A549 (cell line): Measurements from ENCODE around the gene PEX7. TPM values are rescaled to one million over a fixed set of nuclear protein-coding genes. Genes with fewer than 3 reads are reported as not detected.

Experiments used
- ATAC-seq, 2 experiments: fragments of 200-7000 bp in 1 of 2; fragments of >200 bp in 1 of 2; cut with Nextera tagmentation in 1 of 2; cut with Tn5 transposase in 1 of 2; 3 replicates each; pipeline versions ENCODE4 v1.8.0 to v1.9.1; 2018 to 2020; ENCODE audit warnings: mild to moderate bottlenecking in 1 of 2, moderate library complexity in 1 of 2
- CTCF ChIA-PET: fragments of 300-600 bp; sonication (Branson Sonifier 250); formaldehyde crosslinking; extraction: SDS; loops from one replicate; lab custom pipeline; 2021; ENCODE audit warnings: antibody characterized with exemption, inconsistent platforms; lab: Yijun Ruan, JAX
- POLR2A ChIA-PET: fragments of 350-600 bp; formaldehyde crosslinking; extraction: SDS; loops from one replicate; lab custom pipeline; 2021; ENCODE audit warnings: antibody characterized with exemption, inconsistent platforms; lab: Yijun Ruan, JAX
- DNase-seq, 2 experiments: peaks; one replicate each; pipeline versions ENCODE4 v3.0.0 to v3.0.0-alpha.2; 2011 to 2016; ENCODE audit warnings: low read depth in 1 of 2, low spot score in 1 of 2
- FAIRE-seq: peaks from 2 replicates; lab custom pipeline; 2011; peaks lifted over from hg19 to GRCh38; lab: Jason Lieb, UNC
- H3K27ac ChIP-seq, 2 experiments: fragments of >200 bp; sonication (Bioruptor Twin); formaldehyde crosslinking; 3 replicates each; pipeline ENCODE4 v1.5.1; 2016 to 2017
- H3K4me1 ChIP-seq: fragments of >200 bp; sonication (Bioruptor Twin); formaldehyde crosslinking; 3 replicates; pipeline ENCODE4 v1.6.1; 2016
- H3K4me2 ChIP-seq: fragments of >200 bp; sonication (Bioruptor Twin); formaldehyde crosslinking; 3 replicates; pipeline ENCODE4 v1.6.1; 2016
- H3K4me3 ChIP-seq: fragments of >200 bp; sonication (Bioruptor Twin); formaldehyde crosslinking; 3 replicates; pipeline ENCODE4 v1.5.1; 2016
- H3K9me3 ChIP-seq: fragments of >200 bp; sonication (Bioruptor Twin); formaldehyde crosslinking; 3 replicates; pipeline ENCODE4 v1.6.1; 2016
- BHLHE40 ChIP-seq: IDR thresholded peaks from 2 replicates; pipeline ENCODE4 v1.6.1; 2012; ENCODE audit warnings: low read depth, low read length, inconsistent platforms
- EHF ChIP-seq: fragments of 250-450 bp; sonication (Bioruptor Pico); IDR thresholded peaks from 2 replicates; pipeline ENCODE4 v1.5.0; 2020; ENCODE audit warnings: mild to moderate bottlenecking
- FOSL2 ChIP-seq, 2 experiments: fragments of 450-650 bp in 1 of 2; fragments of >200 bp in 1 of 2; sonication (Bioruptor Twin) in 1 of 2; formaldehyde crosslinking; IDR thresholded peaks; 2 replicates each; pipeline versions ENCODE4 v1.5.0 to v1.6.1; 2016 to 2020; ENCODE audit warnings: mild to moderate bottlenecking in 1 of 2, moderate library complexity in 1 of 2
- FOXS1 ChIP-seq: fragments of 250-450 bp; sonication (Bioruptor Pico); IDR thresholded peaks from 2 replicates; pipeline ENCODE4 v1.5.0; 2020; ENCODE audit warnings: mild to moderate bottlenecking, moderate library complexity
- HEYL ChIP-seq: fragments of 250-450 bp; sonication (Bioruptor Pico); IDR thresholded peaks from 2 replicates; pipeline ENCODE4 v1.8.0; 2021; ENCODE audit warnings: mild to moderate bottlenecking, moderate library complexity
- HOXB13 ChIP-seq: fragments of 250-450 bp; sonication (Bioruptor Pico); IDR thresholded peaks from 2 replicates; pipeline ENCODE4 v1.5.0; 2020; ENCODE audit warnings: low read depth, mild to moderate bottlenecking, moderate library complexity
- HOXB5 ChIP-seq: fragments of 250-450 bp; sonication (Bioruptor Pico); IDR thresholded peaks from 2 replicates; pipeline ENCODE4 v1.5.0; 2020; ENCODE audit warnings: mild to moderate bottlenecking, moderate library complexity
- JUNB ChIP-seq: fragments of >200 bp; sonication (Bioruptor Twin); formaldehyde crosslinking; IDR thresholded peaks from 2 replicates; pipeline ENCODE4 v1.6.1; 2016
- MAFK ChIP-seq: fragments of 450-650 bp; IDR thresholded peaks from 2 replicates; pipeline ENCODE4 v1.6.1; 2014; ENCODE audit not compliant: partially characterized antibody
- NR3C1 ChIP-seq: fragments of >200 bp; sonication (Bioruptor Twin); formaldehyde crosslinking; IDR thresholded peaks from 3 replicates; pipeline ENCODE4 v1.6.1; 2017
- RARB ChIP-seq: fragments of 250-450 bp; sonication (Bioruptor Pico); IDR thresholded peaks from 2 replicates; pipeline ENCODE4 v1.8.0; 2021; ENCODE audit warnings: mild to moderate bottlenecking, moderate library complexity
- RCOR1 ChIP-seq: fragments of 150-350 bp; IDR thresholded peaks from 2 replicates; pipeline ENCODE4 v1.6.1; 2014; ENCODE audit warnings: antibody characterized with exemption, low read length, low read depth
- REST ChIP-seq: fragments of 200-600 bp; sonication (generic); IDR thresholded peaks from 2 replicates; pipeline ENCODE4 v1.6.1; 2016; ENCODE audit warnings: antibody characterized with exemption, mild to moderate bottlenecking, moderate library complexity
- RFX5 ChIP-seq: fragments of 450-650 bp; IDR thresholded peaks from 2 replicates; pipeline ENCODE4 v1.7.1; 2014; ENCODE audit warnings: antibody characterized with exemption, mild to moderate bottlenecking, moderate library complexity
- RNF2 ChIP-seq: fragments of 200-600 bp; sonication (generic); IDR thresholded peaks from 2 replicates; pipeline ENCODE4 v1.6.1; 2016; ENCODE audit warnings: low read depth, mild to moderate bottlenecking, antibody characterized with exemption, moderate library complexity, borderline replicate concordance
- SMC3 ChIP-seq: fragments of >200 bp; sonication (Bioruptor Twin); formaldehyde crosslinking; IDR thresholded peaks from 3 replicates; pipeline ENCODE4 v1.6.1; 2018; ENCODE audit warnings: inconsistent platforms
- USF2 ChIP-seq: fragments of 450-650 bp; IDR thresholded peaks from 2 replicates; pipeline ENCODE4 v1.6.1; 2014; ENCODE audit warnings: antibody characterized with exemption
- ZC3H11A ChIP-seq: fragments of 450-650 bp; IDR thresholded peaks from 2 replicates; pipeline ENCODE4 v1.6.1; 2014; ENCODE audit warnings: antibody characterized with exemption, mild to moderate bottlenecking
- ZFP36 ChIP-seq: fragments of 450-650 bp; IDR thresholded peaks from 2 replicates; pipeline ENCODE4 v1.6.1; 2014; ENCODE audit warnings: borderline replicate concordance; ENCODE audit not compliant: partially characterized antibody
- ZSCAN20 ChIP-seq: fragments of 250-450 bp; sonication (Bioruptor Pico); IDR thresholded peaks from 2 replicates; pipeline ENCODE4 v1.8.0; 2022; ENCODE audit warnings: mild to moderate bottlenecking, moderate library complexity
- WGBS: methylation state at CpG from one replicate; pipeline ENCODE4 v1.1.6; 2017; ENCODE audit errors: missing lambda C conversion rate; 5-methylcytosine and 5-hydroxymethylcytosine counted together
- polyA plus RNA-seq, 4 experiments: library from polyadenylated mRNA; depleted of rRNA in 3 of 4; stranded (reverse); fragments of >200 nt; fragmentation: RNase III in 1 of 4; extraction: RNeasy Plus Mini Kit Qiagen cat#74134 plus additional on column Dnase treatment in 1 of 4; gene quantifications; 2 replicates in 3 of 4; 3 replicates in 1 of 4; pipeline ENCODE4 v1.2.3, GENCODE V29; 2011 to 2017
- TF ChIP-seq, protein P1 (sequence below): fragments of >200 bp; sonication (Bioruptor Twin); formaldehyde crosslinking; IDR thresholded peaks from 3 replicates; pipeline ENCODE4 v1.6.1; 2016
- TF ChIP-seq, protein P2 (sequence below): fragments of 250-450 bp; sonication (Bioruptor Pico); IDR thresholded peaks from 2 replicates; pipeline ENCODE4 v1.5.0; 2021; ENCODE audit warnings: mild to moderate bottlenecking, moderate library complexity, borderline replicate concordance
- TF ChIP-seq, protein P3 (sequence below): IDR thresholded peaks from 2 replicates; pipeline ENCODE4 v1.6.1; 2012; ENCODE audit warnings: low read depth, borderline replicate concordance

Gene PEX7
- polyA plus RNA-seq, 2 of the 4 experiments (the other 2 are of a cell fraction) = 6.9 to 9.6 TPM

GRCh38 chr6:136955123-136955522, 132.7 kb downstream of the PEX7 start (continued):
- TF ChIP-seq REST (no peak), FOXS1 (CRISPR knock-in tag) (no peak), SMC3 (no peak), ZFP36 (no peak), RFX5 (no peak), MAFK (no peak), ZSCAN20 (no peak)
- TF ChIP-seq, protein P1, sequence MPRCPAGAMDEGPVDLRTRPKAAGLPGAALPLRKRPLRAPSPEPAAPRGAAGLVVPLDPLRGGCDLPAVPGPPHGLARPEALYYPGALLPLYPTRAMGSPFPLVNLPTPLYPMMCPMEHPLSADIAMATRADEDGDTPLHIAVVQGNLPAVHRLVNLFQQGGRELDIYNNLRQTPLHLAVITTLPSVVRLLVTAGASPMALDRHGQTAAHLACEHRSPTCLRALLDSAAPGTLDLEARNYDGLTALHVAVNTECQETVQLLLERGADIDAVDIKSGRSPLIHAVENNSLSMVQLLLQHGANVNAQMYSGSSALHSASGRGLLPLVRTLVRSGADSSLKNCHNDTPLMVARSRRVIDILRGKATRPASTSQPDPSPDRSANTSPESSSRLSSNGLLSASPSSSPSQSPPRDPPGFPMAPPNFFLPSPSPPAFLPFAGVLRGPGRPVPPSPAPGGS = no peak
- TF ChIP-seq, protein P2, sequence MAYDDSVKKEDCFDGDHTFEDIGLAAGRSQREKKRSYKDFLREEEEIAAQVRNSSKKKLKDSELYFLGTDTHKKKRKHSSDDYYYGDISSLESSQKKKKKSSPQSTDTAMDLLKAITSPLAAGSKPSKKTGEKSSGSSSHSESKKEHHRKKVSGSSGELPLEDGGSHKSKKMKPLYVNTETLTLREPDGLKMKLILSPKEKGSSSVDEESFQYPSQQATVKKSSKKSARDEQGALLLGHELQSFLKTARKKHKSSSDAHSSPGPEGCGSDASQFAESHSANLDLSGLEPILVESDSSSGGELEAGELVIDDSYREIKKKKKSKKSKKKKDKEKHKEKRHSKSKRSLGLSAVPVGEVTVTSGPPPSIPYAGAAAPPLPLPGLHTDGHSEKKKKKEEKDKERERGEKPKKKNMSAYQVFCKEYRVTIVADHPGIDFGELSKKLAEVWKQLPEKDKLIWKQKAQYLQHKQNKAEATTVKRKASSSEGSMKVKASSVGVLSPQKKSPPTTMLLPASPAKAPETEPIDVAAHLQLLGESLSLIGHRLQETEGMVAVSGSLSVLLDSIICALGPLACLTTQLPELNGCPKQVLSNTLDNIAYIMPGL (CRISPR knock-in tag) = no peak

DNA sequence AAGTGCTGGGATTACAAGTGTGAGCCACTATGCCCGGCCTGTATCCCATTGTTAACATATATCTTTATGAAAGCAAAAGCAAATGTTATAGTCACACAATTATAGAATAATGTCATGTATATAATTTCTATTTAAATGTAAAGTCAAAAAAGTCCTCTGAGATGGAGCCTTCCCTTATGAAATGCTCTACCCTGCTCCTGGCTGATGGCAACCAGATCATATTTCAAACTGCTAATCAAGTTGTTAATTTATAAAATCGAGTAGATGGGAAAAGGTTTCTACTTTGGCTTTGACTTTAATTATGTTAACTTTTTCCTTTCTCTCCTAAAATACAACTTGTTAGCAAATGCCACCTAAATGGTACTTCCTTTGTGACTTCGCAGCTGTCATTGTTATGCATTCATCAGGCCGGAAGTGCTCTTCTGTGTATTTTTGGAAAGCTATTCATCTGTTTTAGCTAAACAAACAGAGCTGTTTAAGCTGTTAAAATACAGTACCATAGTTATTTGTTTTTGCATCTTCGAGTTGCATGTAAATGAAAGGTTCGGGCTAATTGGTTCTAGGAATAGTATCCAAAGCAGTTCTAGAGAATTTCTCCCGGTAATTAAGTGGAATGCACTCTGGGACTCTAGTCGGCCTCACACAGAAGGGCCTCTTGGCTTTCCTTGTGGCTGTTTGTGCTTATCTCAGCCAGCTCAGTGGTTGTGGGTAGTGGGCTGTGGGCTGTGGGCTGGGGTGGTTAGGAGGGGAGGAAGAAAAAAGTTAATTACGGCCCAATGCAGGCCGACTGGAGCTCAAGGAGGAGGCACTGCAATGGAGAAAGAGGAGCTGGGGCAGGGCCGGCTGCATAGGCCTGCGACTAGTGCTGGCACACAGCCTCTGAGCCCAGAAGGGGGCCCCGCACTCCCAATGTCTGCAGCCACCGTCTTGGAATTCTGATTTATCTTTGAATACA, 134.5 kb downstream of the PEX7 start:
- ATAC-seq (peak in 1 of 2 experiments; percentile 50; a peak in 1 of 6 replicates), DNase-seq (no peak), FAIRE-seq (no peak)
- Histone ChIP-seq H3K9me3 (no peaks in the 10 kb centered on the region), H3K27ac (no peak overlapping the region), H3K4me2 (no peak overlapping the region), H3K4me3 (no peak overlapping the region), H3K4me1 (no peaks in the 10 kb centered on the region)
- WGBS = 74% methylated on average over 14 of the region's 14 CpGs
- TF ChIP-seq FOXS1 (CRISPR knock-in tag) = no peak
- TF ChIP-seq MAFK = no peak
- no peak for TF ChIP-seq HEYL (CRISPR knock-in tag)
- no peak for TF ChIP-seq HOXB13
- no peak for TF ChIP-seq HOXB5 (CRISPR knock-in tag)
- no peak for TF ChIP-seq BHLHE40
- TF ChIP-seq, protein P3, sequence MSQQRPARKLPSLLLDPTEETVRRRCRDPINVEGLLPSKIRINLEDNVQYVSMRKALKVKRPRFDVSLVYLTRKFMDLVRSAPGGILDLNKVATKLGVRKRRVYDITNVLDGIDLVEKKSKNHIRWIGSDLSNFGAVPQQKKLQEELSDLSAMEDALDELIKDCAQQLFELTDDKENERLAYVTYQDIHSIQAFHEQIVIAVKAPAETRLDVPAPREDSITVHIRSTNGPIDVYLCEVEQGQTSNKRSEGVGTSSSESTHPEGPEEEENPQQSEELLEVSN = no peak
- TF ChIP-seq RNF2 = no peak
- no peak for TF ChIP-seq ZC3H11A
- no peak for TF ChIP-seq RCOR1
- no peak for TF ChIP-seq USF2
- no peak for TF ChIP-seq RFX5
- no peak for TF ChIP-seq EHF (CRISPR knock-in tag)
- no peak for TF ChIP-seq NR3C1
- no peak for TF ChIP-seq JUNB
- TF ChIP-seq FOSL2 (IDR thresholded peaks at IDR 0.05) = no peak
- TF ChIP-seq FOSL2 (CRISPR knock-in tag; IDR thresholded peaks at IDR 0.05) = no peak
- no peak for TF ChIP-seq RARB
- TF ChIP-seq, protein P2 (CRISPR knock-in tag) = no peak
- POLR2A ChIA-PET = no interaction called here
- CTCF ChIA-PET = interaction anchor here (0.7 to 1.0 kb wide), 2 partner anchors 12 to 32 kb away, joined by 3 to 5 read pairs; no protein-coding TSS in a partner anchor
